Mesenchymal stem cell (in vitro differentiated cells and primary cell): ENCODE measurements around the gene CITED4.

ENCODE experiments used
- DNase-seq: peaks from one replicate; pipeline ENCODE4 v3.0.0-alpha.2; 2013
- H2AFZ ChIP-seq: one replicate; pipeline ENCODE4 v1.6.1; 2013; ENCODE audit warnings: low read depth, mild to moderate bottlenecking, control low read depth, inconsistent platforms, low read length, moderate library complexity
- H2AK5ac ChIP-seq: 2 replicates; pipeline ENCODE4 v1.6.1; 2013; ENCODE audit warnings: low read length, moderate library complexity, mild to moderate bottlenecking, inconsistent platforms; ENCODE audit not compliant: severe bottlenecking
- H2BK120ac ChIP-seq: one replicate; pipeline ENCODE4 v1.6.1; 2013; ENCODE audit warnings: low read depth, mild to moderate bottlenecking, inconsistent platforms, low read length, moderate library complexity
- H2BK12ac ChIP-seq, 2 experiments: one replicate each; pipeline ENCODE4 v1.6.1; 2013; ENCODE audit warnings: inconsistent platforms in 2 of 2, low read length in 2 of 2, mild to moderate bottlenecking in 2 of 2, moderate library complexity in 2 of 2, control low read depth in 1 of 2
- H2BK15ac ChIP-seq: one replicate; pipeline ENCODE4 v1.6.1; 2013; ENCODE audit warnings: mild to moderate bottlenecking, low read depth, inconsistent platforms; ENCODE audit not compliant: poor library complexity, severe bottlenecking
- H2BK5ac ChIP-seq: 2 replicates; pipeline ENCODE4 v1.6.1; 2013; ENCODE audit warnings: low read depth, mild to moderate bottlenecking, low read length, control low read depth, inconsistent platforms; ENCODE audit not compliant: poor library complexity, severe bottlenecking
- H3K14ac ChIP-seq, 2 experiments: one replicate each; pipeline ENCODE4 v1.6.1; 2013; ENCODE audit warnings: inconsistent platforms in 2 of 2, low read length in 2 of 2, control low read depth in 1 of 2, mild to moderate bottlenecking in 1 of 2, moderate library complexity in 1 of 2
- H3K18ac ChIP-seq, 2 experiments: one replicate each; pipeline ENCODE4 v1.6.1; 2013; ENCODE audit warnings: inconsistent platforms in 2 of 2, low read length in 2 of 2, control low read depth in 1 of 2, low read depth in 1 of 2, mild to moderate bottlenecking in 1 of 2
- H3K23ac ChIP-seq, 2 experiments: one replicate each; pipeline ENCODE4 v1.6.1; 2013; ENCODE audit warnings: inconsistent platforms in 2 of 2, low read length in 2 of 2, mild to moderate bottlenecking in 2 of 2, moderate library complexity in 2 of 2, control low read depth in 1 of 2
- H3K27ac ChIP-seq: 2 replicates; pipeline ENCODE4 v1.5.1; 2013; ENCODE audit warnings: mild to moderate bottlenecking, moderate library complexity, low read length, control low read depth, inconsistent platforms; ENCODE audit not compliant: poor library complexity, severe bottlenecking
- H3K27me3 ChIP-seq, 2 experiments: 2 replicates each; pipeline versions ENCODE4 v1.6.1 to v1.7.0; 2013; ENCODE audit warnings: low read length in 2 of 2, mild to moderate bottlenecking in 2 of 2, moderate library complexity in 2 of 2, control low read depth in 1 of 2, inconsistent platforms in 1 of 2; ENCODE audit not compliant: control insufficient read depth in 1 of 2, insufficient read depth in 1 of 2
- H3K36me3 ChIP-seq, 2 experiments: 2 replicates each; pipeline versions ENCODE4 v1.6.1 to v1.7.0; 2013; ENCODE audit warnings: low read length in 2 of 2, control low read depth in 1 of 2, inconsistent platforms in 1 of 2, low read depth in 1 of 2, mild to moderate bottlenecking in 1 of 2; ENCODE audit not compliant: insufficient read depth in 2 of 2, control insufficient read depth in 1 of 2
- H3K4ac ChIP-seq, 2 experiments: one replicate each; pipeline ENCODE4 v1.6.1; 2013; ENCODE audit warnings: inconsistent platforms in 2 of 2, low read length in 2 of 2, mild to moderate bottlenecking in 2 of 2, moderate library complexity in 2 of 2, control low read depth in 1 of 2, low read depth in 1 of 2
- H3K4me1 ChIP-seq: 2 replicates; pipeline ENCODE4 v1.6.1; 2013; ENCODE audit warnings: low read depth, low read length, control low read depth; ENCODE audit not compliant: control insufficient read depth, insufficient read depth
- H3K4me2 ChIP-seq: 2 replicates; pipeline ENCODE4 v1.6.1; 2013; ENCODE audit warnings: low read length, mild to moderate bottlenecking, inconsistent platforms; ENCODE audit not compliant: poor library complexity, severe bottlenecking
- H3K4me3 ChIP-seq, 2 experiments: 2 replicates each; pipeline versions ENCODE4 v1.5.1 to v1.7.0; 2013; ENCODE audit warnings: low read length in 2 of 2, mild to moderate bottlenecking in 2 of 2, control low read depth in 1 of 2, low read depth in 1 of 2; ENCODE audit not compliant: insufficient read depth in 1 of 2
- H3K79me1 ChIP-seq: replicated peaks from 2 replicates; pipeline ENCODE4 v1.6.1; 2013; ENCODE audit warnings: mild to moderate bottlenecking, control low read depth, low read length, inconsistent platforms; ENCODE audit not compliant: poor library complexity, severe bottlenecking
- H3K9ac ChIP-seq: 2 replicates; pipeline ENCODE4 v1.7.0; 2013; ENCODE audit warnings: mild to moderate bottlenecking, low read length, moderate library complexity
- H3K9me3 ChIP-seq: 2 replicates; pipeline ENCODE4 v1.7.0; 2013; ENCODE audit warnings: mild to moderate bottlenecking, low read length; ENCODE audit not compliant: control insufficient read depth
- H4K8ac ChIP-seq: one replicate; pipeline ENCODE4 v1.6.1; 2013; ENCODE audit warnings: inconsistent platforms, mild to moderate bottlenecking, low read length, moderate library complexity
- H4K91ac ChIP-seq: one replicate; pipeline ENCODE4 v1.6.1; 2013; ENCODE audit warnings: mild to moderate bottlenecking, low read length, inconsistent platforms
- WGBS: methylation state at CpG from one replicate; pipeline ENCODE4 v1.1.7; 2013; ENCODE audit warnings: mixed read lengths; 5-methylcytosine and 5-hydroxymethylcytosine counted together

Gene CITED4

GRCh38 chr1:40901886-40902852, 40.0 kb upstream of the CITED4 start:
- Histone ChIP-seq H3K27ac (peak overlapping the region; percentile 38), H3K23ac (no peak overlapping the region), H3K79me1 (no peaks in the 10 kb centered on the region), H2BK5ac (no peak overlapping the region), H3K9me3 (no peaks in the 10 kb centered on the region), H3K36me3 (no peaks in the 10 kb centered on the region), H2BK15ac (peak overlapping the region; percentile 78), H2AFZ (no peak overlapping the region), H2BK120ac (peak overlapping the region; percentile 29), H2AK5ac (no peak overlapping the region), H3K14ac (no peak overlapping the region), H3K18ac (peak overlapping the region in 1 of 2 experiments; percentile 75), H3K4me1 (peaks cover 24% of the 10 kb centered on the region), H3K27me3 (no peaks in the 10 kb centered on the region), H3K4me2 (no peak overlapping the region), H3K4me3 (peak overlapping the region in 1 of 2 experiments; percentile 17), H2BK12ac (peak overlapping the region in 1 of 2 experiments; percentile 89), H3K4ac (no peak overlapping the region), H4K8ac (peak overlapping the region; percentile 73), H3K9ac (peak overlapping the region; percentile 46), H4K91ac (peak overlapping the region; percentile 76)
- WGBS: 70% methylated on average over 18 of the region's 18 CpGs
- DNase-seq: peak; percentile 92

GRCh38 chr1:40899230-40899870, 37.2 kb upstream of the CITED4 start:
- no peak overlapping the region for H3K9ac ChIP-seq
- no peaks in the 10 kb centered on the region for H3K79me1 ChIP-seq
- H3K36me3 ChIP-seq: no peaks in the 10 kb centered on the region
- no peak overlapping the region for H3K14ac ChIP-seq
- H3K4me3 ChIP-seq: no peak overlapping the region
- no peak for DNase-seq
- peak overlapping the region; percentile 72 for H2AK5ac ChIP-seq
- no peak overlapping the region for H2BK15ac ChIP-seq
- no peaks in the 10 kb centered on the region for H3K27me3 ChIP-seq
- no peak overlapping the region for H2AFZ ChIP-seq
- peaks cover 11% of the 10 kb centered on the region for H3K9me3 ChIP-seq
- H3K4ac ChIP-seq: peak overlapping the region in 1 of 2 experiments; percentile 25
- peaks cover 24% of the 10 kb centered on the region for H3K4me1 ChIP-seq
- no peak overlapping the region for H3K27ac ChIP-seq
- no peak overlapping the region for H3K23ac ChIP-seq
- peak overlapping the region in 1 of 2 experiments; percentile 2 for H3K18ac ChIP-seq
- H2BK5ac ChIP-seq: no peak overlapping the region
- no peak overlapping the region for H4K8ac ChIP-seq
- 70% methylated on average over 2 of the region's 2 CpGs for WGBS
- H2BK12ac ChIP-seq: peak overlapping the region in 1 of 2 experiments; percentile 44
- H4K91ac ChIP-seq: no peak overlapping the region
- H2BK120ac ChIP-seq: no peak overlapping the region
- no peak overlapping the region for H3K4me2 ChIP-seq

DNA sequence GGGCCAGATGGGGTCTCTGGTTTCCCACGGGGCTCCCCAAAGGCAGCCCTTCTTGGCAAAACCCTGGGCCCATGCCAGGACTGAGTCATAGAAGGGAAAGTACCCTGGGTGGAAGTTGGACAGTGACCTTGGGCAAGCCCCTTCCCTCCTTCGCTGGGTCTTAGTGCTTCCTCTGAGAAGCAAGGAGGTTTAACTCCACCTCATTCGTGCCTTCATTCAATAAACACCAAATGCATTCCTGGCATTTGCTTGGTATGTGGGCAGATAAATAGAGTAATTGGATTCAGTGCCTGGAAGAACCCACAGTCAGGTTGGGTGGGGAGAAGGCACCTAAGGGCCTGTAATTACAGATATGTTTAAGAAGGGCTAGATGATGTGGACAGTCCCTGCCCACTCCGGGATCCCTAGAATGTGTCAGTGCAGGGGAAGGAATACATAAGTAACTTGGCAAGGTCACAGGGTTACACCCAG, 36.3 kb upstream of the CITED4 start:
- peak overlapping the region; percentile 59 for H3K27ac ChIP-seq
- WGBS: 83% methylated on average over 2 of the region's 4 CpGs
- peak; percentile 70 for DNase-seq

DNA sequence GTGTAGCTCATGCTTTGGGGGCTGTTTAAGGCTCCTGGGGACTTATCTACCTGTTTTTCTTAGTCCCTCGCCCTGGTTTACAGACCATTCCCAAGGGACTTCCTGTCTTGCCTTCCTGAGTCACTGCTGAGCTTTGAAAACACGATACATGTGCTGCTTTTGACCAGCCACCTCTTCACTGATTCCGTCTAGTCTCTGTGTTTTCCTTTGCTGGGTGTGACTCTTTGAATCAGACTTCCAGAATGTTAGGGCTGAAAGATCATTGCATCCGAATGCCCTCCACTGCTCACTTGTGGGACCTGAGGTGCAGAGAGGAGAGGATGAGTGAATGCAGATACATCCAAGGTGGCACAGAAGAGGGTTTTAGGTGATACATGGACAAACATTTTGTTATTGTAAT, 35.4 kb upstream of the CITED4 start:
- H3K4ac ChIP-seq: no peak overlapping the region
- H2BK12ac ChIP-seq: no peak overlapping the region
- H3K23ac ChIP-seq: no peak overlapping the region
- H2BK120ac ChIP-seq: no peak overlapping the region
- peak overlapping the region in 1 of 2 experiments; percentile 60 for H3K18ac ChIP-seq
- peaks cover 22% of the 10 kb centered on the region for H3K4me1 ChIP-seq
- no peaks in the 10 kb centered on the region for H3K79me1 ChIP-seq
- DNase-seq: peak; percentile 39
- H4K91ac ChIP-seq: no peak overlapping the region
- no peak overlapping the region for H2BK5ac ChIP-seq
- no peak overlapping the region for H3K9ac ChIP-seq
- no peak overlapping the region for H2AFZ ChIP-seq
- H2BK15ac ChIP-seq: no peak overlapping the region
- no peak overlapping the region for H4K8ac ChIP-seq
- peak overlapping the region; percentile 55 for H3K27ac ChIP-seq
- no peak overlapping the region for H3K14ac ChIP-seq
- H3K36me3 ChIP-seq: no peaks in the 10 kb centered on the region
- no peak overlapping the region for H2AK5ac ChIP-seq
- H3K9me3 ChIP-seq: peaks cover 22% of the 10 kb centered on the region
- WGBS: 67% methylated on average over 4 of the region's 4 CpGs
- no peaks in the 10 kb centered on the region for H3K27me3 ChIP-seq
- no peak overlapping the region for H3K4me3 ChIP-seq
- no peak overlapping the region for H3K4me2 ChIP-seq

More for the DNA sequence above, 36.3 kb upstream of the CITED4 start:
- Histone ChIP-seq H3K18ac (no peak overlapping the region), H3K4me2 (no peak overlapping the region), H3K9me3 (peaks cover 19% of the 10 kb centered on the region), H3K14ac (no peak overlapping the region), H3K36me3 (no peaks in the 10 kb centered on the region), H2BK15ac (no peak overlapping the region), H2AK5ac (peak overlapping the region; percentile 49), H3K23ac (no peak overlapping the region), H3K79me1 (no peaks in the 10 kb centered on the region), H2BK120ac (no peak overlapping the region), H4K8ac (no peak overlapping the region), H3K4me3 (no peak overlapping the region), H3K4ac (no peak overlapping the region), H2AFZ (no peak overlapping the region), H2BK5ac (no peak overlapping the region), H3K4me1 (peaks cover 24% of the 10 kb centered on the region), H3K27me3 (no peaks in the 10 kb centered on the region), H2BK12ac (no peak overlapping the region), H4K91ac (no peak overlapping the region), H3K9ac (no peak overlapping the region)
